SK-N-SH treated with all-trans-retinoic acid at 6 μM for 48 hours (cell line): Measurements from ENCODE around the gene EP400.
"Not testable (repeated sequence)": the region's sequence is repeated elsewhere in the genome, so short reads cannot be mapped to it uniquely, and the experiment has no call there.

ENCODE experiments used
- ARNTL ChIP-seq: fragments of 450-650 bp; formaldehyde crosslinking; IDR thresholded peaks from 2 replicates; pipeline ENCODE4 v1.5.0; 2020; ENCODE audit warnings: low read depth, mild to moderate bottlenecking, moderate library complexity, borderline replicate concordance
- CSRNP3 ChIP-seq: fragments of 250-450 bp; sonication (Bioruptor Pico); IDR thresholded peaks from 2 replicates; pipeline ENCODE4 v1.5.1; 2021; ENCODE audit warnings: mild to moderate bottlenecking, moderate library complexity
- ESRRG ChIP-seq: fragments of 250-450 bp; sonication (Bioruptor Pico); IDR thresholded peaks from 2 replicates; pipeline ENCODE4 v1.6.1; 2021; ENCODE audit warnings: mild to moderate bottlenecking
- PATZ1 ChIP-seq: fragments of 250-450 bp; sonication (Bioruptor Pico); IDR thresholded peaks from 2 replicates; pipeline ENCODE4 v1.8.0; 2020; ENCODE audit warnings: mild to moderate bottlenecking, moderate library complexity, borderline replicate concordance
- RARB ChIP-seq: fragments of 250-450 bp; sonication (Bioruptor Pico); IDR thresholded peaks from 2 replicates; pipeline ENCODE4 v1.8.0; 2021; ENCODE audit warnings: mild to moderate bottlenecking, moderate library complexity
- TOX ChIP-seq: fragments of 250-450 bp; sonication (Bioruptor Pico); IDR thresholded peaks from 2 replicates; pipeline ENCODE4 v1.8.0; 2021; ENCODE audit warnings: mild to moderate bottlenecking, moderate library complexity, borderline replicate concordance
- TSHZ2 ChIP-seq: fragments of 250-450 bp; sonication (Bioruptor Pico); IDR thresholded peaks from 2 replicates; pipeline ENCODE4 v1.5.0; 2020; ENCODE audit warnings: mild to moderate bottlenecking, moderate library complexity
- ZC3H10 ChIP-seq: fragments of 250-450 bp; sonication (Bioruptor Pico); IDR thresholded peaks from 2 replicates; pipeline ENCODE4 v1.5.1; 2021; ENCODE audit warnings: mild to moderate bottlenecking, moderate library complexity
- ZFP3 ChIP-seq: fragments of 250-450 bp; sonication (Bioruptor Pico); IDR thresholded peaks from 2 replicates; pipeline ENCODE4 v1.5.0; 2020; ENCODE audit warnings: mild to moderate bottlenecking, moderate library complexity
- ZFP30 ChIP-seq: fragments of 450-650 bp; formaldehyde crosslinking; IDR thresholded peaks from 2 replicates; pipeline ENCODE4 v1.5.0; 2022; ENCODE audit warnings: mild to moderate bottlenecking, moderate library complexity
- ZNF565 ChIP-seq: fragments of 450-650 bp; formaldehyde crosslinking; conservative IDR thresholded peaks from 2 replicates; pipeline ENCODE4 v1.5.0; 2020; ENCODE audit warnings: low read depth, mild to moderate bottlenecking, moderate library complexity
- ZNF8 ChIP-seq: fragments of 450-650 bp; formaldehyde crosslinking; IDR thresholded peaks from 2 replicates; pipeline ENCODE4 v1.5.0; 2020; ENCODE audit warnings: mild to moderate bottlenecking, moderate library complexity

- not testable (repeated sequence) for TF ChIP-seq TOX; ZNF565 (CRISPR knock-in tag); ESRRG; ZFP3; RARB (CRISPR knock-in tag); ZC3H10 (CRISPR knock-in tag); ZFP30 (CRISPR knock-in tag); ARNTL; PATZ1 (CRISPR knock-in tag); CSRNP3 (CRISPR knock-in tag); TSHZ2 (CRISPR knock-in tag); ZNF8 (CRISPR knock-in tag)
Measured at GRCh38 chr12:132103072-132103471, 153.3 kb downstream of the EP400 start.
